ENCODE data around the gene ABHD12B.
A peak's percentile ranks its signal among the peaks of the same experiment; 100 is the strongest.

Gene ABHD12B

GRCh38 chr14:50871914-50872732, at the start of gene ABHD12B:
TSS of gene ABHD12B (plus strand) at chr14:50872053. CDS start at chr14:50872175, 122 bp downstream.
- DNase-seq: no peak

DNA sequence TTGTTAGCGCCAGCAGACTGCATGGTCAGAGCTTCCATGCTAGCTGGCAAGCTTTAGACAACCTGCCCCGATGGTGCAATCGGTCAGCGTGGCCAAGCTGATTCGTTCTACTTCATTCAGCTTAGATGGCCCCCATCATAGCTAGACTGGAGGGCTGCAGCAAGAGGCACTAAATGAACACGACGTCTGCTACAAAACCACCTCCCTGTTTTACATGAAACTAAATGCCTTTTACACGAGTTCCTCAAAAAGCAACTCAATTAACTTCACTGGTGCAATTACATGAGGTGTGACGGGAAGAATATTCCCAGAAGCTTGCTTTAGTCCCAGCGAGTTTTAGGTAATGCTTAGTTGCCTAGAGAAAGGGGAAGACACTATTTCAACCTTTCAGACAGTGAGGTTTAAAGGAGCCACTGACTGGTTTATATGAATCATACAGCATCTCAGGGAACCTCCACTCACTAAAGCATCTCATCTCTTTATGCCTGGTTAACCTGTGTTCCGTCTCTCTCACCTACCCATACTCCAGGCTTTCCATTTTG, 49.3 kb upstream of the ABHD12B start:
- no peak for DNase-seq

DNA sequence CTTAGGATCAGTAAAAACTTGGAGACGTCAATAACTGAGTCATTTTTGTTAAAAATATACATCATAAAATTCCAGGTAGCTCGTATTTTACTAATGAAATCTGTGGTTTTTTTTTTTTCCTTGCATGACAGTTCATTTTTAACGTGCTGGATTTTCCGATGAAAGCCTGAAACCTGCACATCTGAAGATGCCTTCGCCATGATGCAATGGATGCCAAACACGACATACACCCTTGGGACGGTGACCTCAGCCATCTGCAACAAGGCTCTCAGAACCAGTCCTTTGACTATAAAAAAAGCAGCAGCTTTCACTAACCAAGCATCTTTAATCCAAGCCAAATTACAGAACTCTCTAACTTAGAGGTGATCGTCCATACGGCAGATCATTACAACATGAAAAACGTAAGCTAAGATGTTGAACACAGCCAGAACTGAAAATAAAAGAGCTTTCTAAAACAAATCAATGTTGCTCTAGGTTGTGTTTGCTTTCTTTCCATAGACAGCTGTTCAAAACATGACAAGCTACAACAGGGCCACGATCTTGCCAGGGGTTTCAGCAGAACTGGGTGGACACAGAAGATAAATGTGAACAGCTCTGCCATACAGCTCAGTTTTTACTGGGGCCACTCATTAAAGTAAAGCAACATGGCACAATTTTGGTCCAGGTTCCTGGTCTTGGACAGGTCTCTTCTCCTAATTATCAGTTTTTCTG, 48.6 kb upstream of the ABHD12B start:
- no peak for DNase-seq

DNA sequence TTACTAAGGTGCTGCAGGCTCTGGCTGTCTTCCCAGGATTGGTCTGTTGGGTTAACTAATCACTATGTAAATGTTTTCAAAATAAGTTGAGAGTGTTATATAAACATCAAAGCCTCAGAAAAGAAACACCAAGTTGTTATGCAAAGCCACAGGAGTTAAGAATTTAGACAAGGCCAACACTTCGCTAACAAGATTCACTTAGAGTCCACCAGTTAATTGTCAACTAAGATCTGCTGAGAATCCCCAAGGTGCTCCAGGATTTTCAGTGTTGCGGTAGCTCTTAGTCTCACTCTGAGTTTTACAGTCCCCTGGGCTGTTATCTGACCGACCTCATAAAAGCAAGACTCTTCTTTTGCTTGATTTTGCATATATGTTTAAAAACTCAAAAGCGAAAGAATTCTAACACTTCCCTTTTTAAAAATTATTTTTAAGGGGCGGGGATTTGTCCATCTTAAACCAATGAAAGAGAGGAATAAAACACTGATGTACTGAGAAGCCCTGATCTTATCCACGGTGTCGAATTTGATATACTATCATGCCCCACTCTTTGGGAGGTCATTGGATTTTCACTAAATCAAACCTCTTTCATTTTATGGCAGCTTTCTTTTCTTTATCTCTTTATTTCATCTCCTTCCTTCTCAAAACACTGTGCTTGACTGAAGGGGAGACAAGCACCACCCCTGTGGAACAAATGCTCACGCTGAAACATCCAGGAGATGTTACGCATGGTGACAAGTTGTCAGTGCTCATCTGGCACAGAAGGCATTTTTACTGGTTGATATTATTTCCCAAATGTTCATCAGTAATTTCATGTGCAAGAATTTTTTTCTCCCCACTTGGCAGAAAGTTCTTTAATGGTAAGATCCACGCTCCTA, 47.9 kb upstream of the ABHD12B start:
- DNase-seq: no peak

DNA sequence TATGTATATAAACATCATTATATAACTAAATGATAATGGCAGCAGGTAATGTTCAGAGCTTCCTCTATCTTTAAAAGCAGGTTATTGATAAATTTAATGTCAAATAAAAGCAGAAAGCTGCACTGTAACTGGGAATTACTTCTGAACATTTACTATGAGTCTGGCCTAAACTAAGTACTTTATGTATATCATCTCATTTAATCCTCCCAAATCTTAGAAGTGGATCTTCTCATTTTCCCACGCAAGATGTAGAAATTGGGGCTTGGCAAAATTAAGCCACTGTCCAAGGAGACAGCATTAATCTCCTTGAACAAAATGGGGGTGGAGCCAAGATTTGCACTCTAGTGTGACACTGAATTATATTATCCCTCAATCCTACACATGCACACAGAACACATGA, 46.5 kb upstream of the ABHD12B start:
- no peak for DNase-seq

DNA sequence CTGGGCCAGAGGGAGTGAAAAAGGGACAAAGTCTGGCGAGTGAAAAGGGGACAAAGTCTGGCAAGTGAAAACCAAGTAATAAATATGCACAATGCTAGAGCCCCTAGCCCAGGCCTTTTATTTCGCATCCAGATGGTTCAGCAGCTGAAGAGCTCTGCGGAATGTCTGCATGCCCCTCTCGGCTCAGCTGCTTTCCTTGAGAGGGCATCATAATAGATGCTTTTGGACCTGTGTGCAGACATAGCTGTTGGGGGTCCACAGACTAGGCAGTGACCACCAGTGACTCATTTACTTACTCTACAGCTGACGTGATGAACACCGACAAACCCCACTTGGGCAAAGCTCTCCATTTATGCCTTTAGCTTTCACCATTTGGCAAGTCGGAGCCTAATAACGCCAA, 45.2 kb upstream of the ABHD12B start:
- DNase-seq: no peak

DNA sequence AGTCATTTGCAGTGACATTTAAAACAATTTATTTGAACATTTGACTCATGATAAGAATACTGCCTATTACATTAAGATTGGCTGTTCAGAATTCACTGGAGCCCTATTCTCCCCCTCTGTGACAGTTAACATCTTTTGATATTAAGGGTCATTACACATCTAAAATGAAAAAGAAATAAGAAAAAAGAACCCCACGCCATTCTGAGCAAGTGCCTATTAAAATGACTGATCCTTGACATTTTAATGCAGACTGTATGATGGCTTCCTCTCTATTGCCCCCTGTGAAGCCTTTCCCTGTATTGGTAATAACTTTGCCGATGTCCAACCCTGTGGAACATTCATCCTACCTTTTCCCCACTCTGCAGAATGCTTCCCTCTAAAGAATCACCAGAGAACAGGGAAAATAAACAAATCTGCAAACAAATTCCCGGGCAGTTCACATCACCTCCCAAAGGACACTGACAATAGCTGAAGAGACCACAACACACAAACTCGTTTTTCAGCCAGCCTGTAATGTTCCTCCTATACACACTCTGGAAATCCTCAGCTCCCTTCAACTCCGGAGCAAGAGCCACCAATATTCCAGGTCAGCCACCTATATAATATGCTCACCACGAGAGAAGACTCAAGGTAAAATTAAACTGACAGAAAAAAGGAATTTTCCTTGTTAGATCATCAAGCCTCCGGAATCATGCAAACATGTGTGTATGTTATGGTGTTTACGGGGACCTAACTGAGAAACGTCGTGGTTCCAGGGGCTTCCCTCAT, 42.9 kb upstream of the ABHD12B start:
- no peak for DNase-seq

DNA sequence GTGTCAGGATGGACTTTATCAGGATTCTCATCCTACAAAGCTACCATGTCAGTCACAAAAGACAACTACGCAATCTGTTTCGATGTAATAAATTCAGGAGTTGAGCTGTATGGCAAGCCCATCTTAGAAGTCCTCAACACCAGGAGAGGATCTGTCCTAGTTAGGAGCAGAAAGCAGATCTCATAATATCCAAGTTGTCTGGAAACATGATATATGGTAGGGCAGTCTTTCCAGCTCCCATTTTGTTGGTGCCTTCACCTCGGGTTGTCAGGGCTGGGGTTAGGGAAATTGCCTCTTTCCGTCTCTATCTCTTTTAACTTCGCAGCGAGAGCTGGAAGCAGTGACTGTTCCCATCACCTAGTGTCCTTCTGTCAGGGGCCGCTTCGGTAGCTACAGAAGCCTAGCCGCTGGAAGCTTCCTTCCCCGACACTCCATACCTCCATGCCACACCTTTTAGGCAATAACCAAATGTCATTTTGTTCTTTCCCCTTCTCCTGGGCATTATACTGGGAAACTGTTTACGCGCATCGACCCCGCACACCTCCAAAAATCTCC, 42.3 kb upstream of the ABHD12B start:
- peak; percentile 57 for DNase-seq

DNA sequence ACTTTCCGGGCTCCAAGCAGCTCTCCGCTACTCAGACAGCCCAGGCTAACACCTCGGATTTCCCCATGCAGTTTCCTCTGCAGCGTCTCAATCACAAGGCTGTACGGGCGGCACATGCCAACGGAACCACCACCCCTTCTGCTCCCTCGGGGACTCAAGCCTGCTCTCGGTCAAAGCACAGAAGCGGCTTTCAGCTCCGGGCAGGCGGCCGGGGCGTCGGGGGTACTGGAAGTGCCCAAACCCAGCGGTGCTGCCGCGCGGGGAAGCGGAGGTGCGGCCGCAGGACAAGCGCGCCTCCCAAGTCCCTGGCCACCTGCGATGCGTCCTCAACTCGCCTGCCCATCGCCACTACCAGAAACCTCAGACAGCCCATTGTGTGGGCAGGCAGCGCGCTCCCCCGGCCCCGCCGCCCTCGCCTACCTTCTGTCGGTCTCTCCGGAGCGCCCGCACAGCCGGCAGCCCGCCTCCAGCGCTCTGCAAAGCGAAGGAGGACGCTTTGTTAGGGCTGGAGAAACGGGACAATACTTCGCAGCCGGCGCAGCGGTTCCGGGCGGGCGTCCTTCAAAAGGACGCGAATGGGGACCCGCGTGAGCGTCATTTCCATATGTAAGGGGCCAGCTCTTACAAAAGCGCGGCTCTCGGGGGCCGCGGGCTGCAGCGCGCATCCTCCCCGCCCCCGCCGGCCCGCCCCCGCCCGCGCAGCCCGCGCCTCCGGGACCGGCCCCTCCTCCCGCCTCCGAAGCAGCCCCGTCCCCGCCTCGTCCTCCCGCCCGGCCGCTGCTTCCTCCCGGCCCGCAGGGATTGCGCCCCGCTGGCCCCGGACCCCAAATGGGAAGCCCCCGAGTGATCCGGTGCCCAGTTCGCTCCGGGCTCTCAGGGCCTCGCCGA, 41.6 kb upstream of the ABHD12B start:
- peak; percentile 57 for DNase-seq

GRCh38 chr14:50830932-50831725, 40.7 kb upstream of the ABHD12B start, which contains the start of gene NIN:
TSS of gene NIN (minus strand) at chr14:50831162. CDS start at chr14:50822056, 9,106 bp downstream.
- peak; percentile 59 for DNase-seq

- DNase-seq: no peak
Measured at GRCh38 chr14:50831726-50832168, 40.1 kb upstream of the ABHD12B start.

GRCh38 chr14:50832935-50833630, 38.8 kb upstream of the ABHD12B start:
- no peak for DNase-seq

DNA sequence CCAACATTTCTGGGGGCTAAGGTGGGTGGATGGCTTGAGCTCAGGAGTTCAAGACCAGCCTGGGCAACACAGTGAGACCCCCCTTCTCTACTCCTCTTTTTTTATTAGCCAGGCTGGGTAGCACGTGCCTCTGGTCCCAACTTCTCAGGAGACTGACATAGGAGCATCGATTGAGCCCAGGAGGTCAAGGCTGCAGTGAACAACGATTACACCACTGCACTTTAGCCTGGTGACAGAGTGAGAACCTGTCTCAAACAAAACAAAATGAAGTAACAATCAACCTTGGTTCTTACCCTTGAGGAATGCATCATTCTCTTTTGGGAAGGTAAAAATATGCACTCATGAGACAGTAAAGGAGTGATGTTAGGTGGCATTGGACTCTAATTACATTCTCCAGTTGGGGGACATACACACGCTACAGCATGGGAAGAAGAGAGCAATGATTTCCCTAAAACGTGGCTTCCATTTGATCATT, 37.0 kb upstream of the ABHD12B start:
- no peak for DNase-seq

- no peak for DNase-seq
Measured at GRCh38 chr14:50835280-50835679, 36.6 kb upstream of the ABHD12B start.

GRCh38 chr14:50836515-50836914, 35.3 kb upstream of the ABHD12B start:
- DNase-seq: no peak

- no peak for DNase-seq
Measured at GRCh38 chr14:50837271-50837670, 34.6 kb upstream of the ABHD12B start.

- DNase-seq: no peak
Measured at GRCh38 chr14:50837850-50838470, 33.9 kb upstream of the ABHD12B start.

- DNase-seq: no peak
Measured at GRCh38 chr14:50839048-50839447, 32.8 kb upstream of the ABHD12B start.
